ENCODE results near the gene TEKT5.

Gene TEKT5

DNA sequence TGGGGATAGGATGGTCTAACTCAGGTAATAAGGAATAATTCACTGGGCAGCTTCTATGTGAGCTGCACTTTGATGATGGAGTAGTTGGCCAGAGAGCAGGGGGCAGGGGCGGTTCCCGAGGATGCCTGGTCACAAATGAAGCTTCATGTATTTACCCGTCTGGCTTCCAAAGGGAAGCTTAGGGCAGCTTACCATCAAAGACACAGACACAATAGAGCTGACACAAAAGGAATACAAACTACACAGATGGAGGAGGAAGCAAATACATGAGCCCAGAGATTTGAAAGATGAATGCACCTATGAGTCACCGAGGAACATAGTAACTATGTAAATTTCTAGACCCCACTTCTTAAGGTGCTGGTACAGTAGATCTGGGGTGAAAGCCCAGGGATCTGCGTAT is 105.6 kb downstream of the TEKT5 start:
- TF ChIP-seq FOXM1 (IDR thresholded peaks at IDR 0.05; ENCODE audit: borderline replicate concordance, low read depth) (no peak), CREB1 (IDR thresholded peaks at IDR 0.05; ENCODE audit: low read depth) (no peak), TCF12 (IDR thresholded peaks at IDR 0.05; ENCODE audit: low read depth) (no peak), NFIC (IDR thresholded peaks at IDR 0.05) (no peak), ZBTB7A (IDR thresholded peaks at IDR 0.05; ENCODE audit: low read depth) (no peak), CEBPB (IDR thresholded peaks at IDR 0.05) (no peak), TEAD4 (IDR thresholded peaks at IDR 0.05) (no peak), TAF1 (IDR thresholded peaks at IDR 0.05; ENCODE audit: low read depth) (no peak), YY1 (IDR thresholded peaks at IDR 0.05; ENCODE audit: low read depth) (no peak)
- TF ChIP-seq, protein P1, sequence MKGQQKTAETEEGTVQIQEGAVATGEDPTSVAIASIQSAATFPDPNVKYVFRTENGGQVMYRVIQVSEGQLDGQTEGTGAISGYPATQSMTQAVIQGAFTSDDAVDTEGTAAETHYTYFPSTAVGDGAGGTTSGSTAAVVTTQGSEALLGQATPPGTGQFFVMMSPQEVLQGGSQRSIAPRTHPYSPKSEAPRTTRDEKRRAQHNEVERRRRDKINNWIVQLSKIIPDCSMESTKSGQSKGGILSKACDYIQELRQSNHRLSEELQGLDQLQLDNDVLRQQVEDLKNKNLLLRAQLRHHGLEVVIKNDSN (IDR thresholded peaks at IDR 0.05): no peak

DNA sequence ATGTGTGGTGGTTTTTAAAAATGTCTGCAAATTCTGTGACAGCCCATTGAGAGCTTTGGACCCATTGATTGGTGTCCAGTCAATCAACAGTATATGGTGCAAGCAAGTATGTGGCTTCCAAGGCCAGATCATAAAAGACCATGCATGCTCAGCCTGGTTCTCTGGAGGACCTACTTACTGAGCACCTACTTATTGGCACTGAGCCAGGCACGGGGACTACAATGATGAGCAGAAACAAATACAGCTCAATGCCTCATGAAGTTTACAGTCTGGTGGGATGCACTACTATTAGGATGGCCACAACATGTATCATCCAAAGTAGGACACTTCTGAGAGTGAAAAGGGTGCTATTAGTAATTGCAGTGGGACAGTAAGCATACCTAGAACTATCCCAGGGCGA is 107.1 kb downstream of the TEKT5 start:
- TF ChIP-seq, protein P2, sequence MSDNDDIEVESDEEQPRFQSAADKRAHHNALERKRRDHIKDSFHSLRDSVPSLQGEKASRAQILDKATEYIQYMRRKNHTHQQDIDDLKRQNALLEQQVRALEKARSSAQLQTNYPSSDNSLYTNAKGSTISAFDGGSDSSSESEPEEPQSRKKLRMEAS (IDR thresholded peaks at IDR 0.05): no peak
- TF ChIP-seq CREB1 (IDR thresholded peaks at IDR 0.05; ENCODE audit: low read depth) (no peak), RAD21 (IDR thresholded peaks at IDR 0.05; ENCODE audit: low read depth) (no peak), YY1 (IDR thresholded peaks at IDR 0.05; ENCODE audit: low read depth) (no peak), CEBPB (IDR thresholded peaks at IDR 0.05) (no peak), TEAD4 (IDR thresholded peaks at IDR 0.05) (no peak), ZBTB7A (IDR thresholded peaks at IDR 0.05; ENCODE audit: low read depth) (no peak), NFIC (IDR thresholded peaks at IDR 0.05) (peak; percentile 54)

DNA sequence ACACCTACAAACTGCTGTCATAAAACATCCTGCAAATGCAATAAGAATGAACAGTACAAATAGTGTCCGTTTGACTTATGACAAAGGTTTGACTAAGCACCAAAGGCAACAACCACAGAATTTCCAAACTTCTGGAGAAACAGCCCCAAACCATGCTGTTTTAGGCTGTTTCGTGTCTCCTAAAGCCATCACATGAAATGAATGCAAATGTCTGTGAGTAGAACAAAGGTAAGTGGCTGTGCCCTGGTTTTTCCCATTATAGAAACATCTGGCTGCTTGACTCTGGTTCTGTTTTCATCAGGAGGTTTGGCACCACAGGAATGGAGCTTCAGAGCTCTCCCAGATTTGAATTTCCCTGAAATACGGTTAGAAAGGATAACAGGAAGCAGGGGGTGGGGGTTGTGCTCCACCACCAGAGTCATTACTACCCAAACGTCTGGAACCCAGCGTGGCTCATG is 109.7 kb downstream of the TEKT5 start:
- TF ChIP-seq EGR1 (IDR thresholded peaks at IDR 0.05): no peak
- TF ChIP-seq, protein P2 (IDR thresholded peaks at IDR 0.05): no peak

DNA sequence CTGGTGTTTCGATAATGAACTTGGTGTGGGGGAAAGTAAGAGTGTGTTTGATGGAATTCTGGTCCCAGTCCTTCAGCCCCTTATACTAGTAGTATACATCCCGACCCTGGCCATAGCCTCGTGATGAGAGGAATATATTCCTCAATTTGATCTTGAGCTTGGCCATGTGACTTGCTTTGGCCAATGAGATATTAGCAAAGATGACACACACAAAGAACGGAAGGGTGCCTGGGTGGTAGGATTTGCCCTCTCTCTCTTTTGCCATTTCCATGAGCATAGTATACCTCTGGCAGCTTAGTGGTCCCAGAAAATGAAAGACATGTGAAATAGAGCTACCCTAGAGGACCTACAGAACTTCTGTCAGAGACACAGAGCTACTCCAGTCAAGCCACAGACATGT is 111.5 kb downstream of the TEKT5 start:
- TF ChIP-seq TAF1 (IDR thresholded peaks at IDR 0.05; ENCODE audit: low read depth) (no peak), CEBPB (IDR thresholded peaks at IDR 0.05) (no peak), TEAD4 (IDR thresholded peaks at IDR 0.05) (no peak), EP300 (IDR thresholded peaks at IDR 0.05; ENCODE audit: borderline replicate concordance) (no peak), NFIC (IDR thresholded peaks at IDR 0.05) (no peak)
- TF ChIP-seq, protein P1 (IDR thresholded peaks at IDR 0.05): peak; percentile 63
- TF ChIP-seq, protein P3, sequence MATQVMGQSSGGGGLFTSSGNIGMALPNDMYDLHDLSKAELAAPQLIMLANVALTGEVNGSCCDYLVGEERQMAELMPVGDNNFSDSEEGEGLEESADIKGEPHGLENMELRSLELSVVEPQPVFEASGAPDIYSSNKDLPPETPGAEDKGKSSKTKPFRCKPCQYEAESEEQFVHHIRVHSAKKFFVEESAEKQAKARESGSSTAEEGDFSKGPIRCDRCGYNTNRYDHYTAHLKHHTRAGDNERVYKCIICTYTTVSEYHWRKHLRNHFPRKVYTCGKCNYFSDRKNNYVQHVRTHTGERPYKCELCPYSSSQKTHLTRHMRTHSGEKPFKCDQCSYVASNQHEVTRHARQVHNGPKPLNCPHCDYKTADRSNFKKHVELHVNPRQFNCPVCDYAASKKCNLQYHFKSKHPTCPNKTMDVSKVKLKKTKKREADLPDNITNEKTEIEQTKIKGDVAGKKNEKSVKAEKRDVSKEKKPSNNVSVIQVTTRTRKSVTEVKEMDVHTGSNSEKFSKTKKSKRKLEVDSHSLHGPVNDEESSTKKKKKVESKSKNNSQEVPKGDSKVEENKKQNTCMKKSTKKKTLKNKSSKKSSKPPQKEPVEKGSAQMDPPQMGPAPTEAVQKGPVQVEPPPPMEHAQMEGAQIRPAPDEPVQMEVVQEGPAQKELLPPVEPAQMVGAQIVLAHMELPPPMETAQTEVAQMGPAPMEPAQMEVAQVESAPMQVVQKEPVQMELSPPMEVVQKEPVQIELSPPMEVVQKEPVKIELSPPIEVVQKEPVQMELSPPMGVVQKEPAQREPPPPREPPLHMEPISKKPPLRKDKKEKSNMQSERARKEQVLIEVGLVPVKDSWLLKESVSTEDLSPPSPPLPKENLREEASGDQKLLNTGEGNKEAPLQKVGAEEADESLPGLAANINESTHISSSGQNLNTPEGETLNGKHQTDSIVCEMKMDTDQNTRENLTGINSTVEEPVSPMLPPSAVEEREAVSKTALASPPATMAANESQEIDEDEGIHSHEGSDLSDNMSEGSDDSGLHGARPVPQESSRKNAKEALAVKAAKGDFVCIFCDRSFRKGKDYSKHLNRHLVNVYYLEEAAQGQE (IDR thresholded peaks at IDR 0.05; ENCODE audit: low read depth): no peak

DNA sequence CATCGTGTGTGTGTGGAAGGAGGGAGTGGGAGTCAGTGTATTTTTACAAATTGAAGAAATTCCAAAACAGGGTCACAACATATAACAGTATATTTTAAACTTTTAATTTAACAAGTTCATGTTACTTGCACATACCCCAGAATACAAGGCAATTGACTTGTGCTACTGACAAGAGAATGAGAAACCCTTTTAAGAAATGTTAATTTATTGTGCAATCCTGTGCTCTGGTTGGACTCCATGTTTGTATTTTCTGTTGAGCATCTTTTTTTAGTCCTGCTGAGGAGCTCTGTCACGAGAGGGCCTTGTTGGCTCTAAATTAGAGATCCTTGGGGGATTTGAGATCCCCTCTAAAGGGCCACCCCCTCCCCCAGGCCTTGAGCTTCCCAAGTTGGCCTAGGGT is 113.2 kb downstream of the TEKT5 start:
- TF ChIP-seq ZBTB7A (IDR thresholded peaks at IDR 0.05; ENCODE audit: low read depth): no peak
- TF ChIP-seq, protein P3 (IDR thresholded peaks at IDR 0.05; ENCODE audit: low read depth): no peak
- TF ChIP-seq TEAD4 (IDR thresholded peaks at IDR 0.05): no peak
- TF ChIP-seq TCF12 (IDR thresholded peaks at IDR 0.05; ENCODE audit: low read depth): no peak
- TF ChIP-seq CEBPB (IDR thresholded peaks at IDR 0.05): 0 out of 2 replicates have a peak, but pooled peaks have one; percentile 35

DNA sequence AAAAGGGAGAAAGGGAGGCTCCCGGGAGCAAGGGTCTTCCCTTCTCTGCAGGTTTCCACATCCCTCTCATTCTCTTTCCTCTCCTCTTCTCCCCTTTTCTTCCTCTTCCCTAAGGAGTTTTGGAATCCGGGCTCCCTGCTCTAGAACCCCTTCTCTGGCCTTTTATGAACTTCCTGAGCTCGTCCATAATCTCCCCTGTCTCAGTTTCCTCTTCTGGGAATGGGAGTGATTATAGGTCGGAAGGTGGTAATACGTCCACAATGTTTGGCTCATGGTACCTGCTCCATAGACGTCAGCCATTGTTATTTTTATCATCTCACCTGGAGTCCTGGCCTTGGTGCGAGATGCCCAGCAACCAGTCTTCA is 113.9 kb downstream of the TEKT5 start:
- TF ChIP-seq, protein P3 (IDR thresholded peaks at IDR 0.05; ENCODE audit: low read depth): no peak
- TF ChIP-seq TAF1 (IDR thresholded peaks at IDR 0.05; ENCODE audit: low read depth) (no peak), ZBTB7A (IDR thresholded peaks at IDR 0.05; ENCODE audit: low read depth) (no peak), TCF12 (IDR thresholded peaks at IDR 0.05; ENCODE audit: low read depth) (no peak), RAD21 (IDR thresholded peaks at IDR 0.05; ENCODE audit: low read depth) (no peak), FOXM1 (IDR thresholded peaks at IDR 0.05; ENCODE audit: borderline replicate concordance, low read depth) (no peak), NFIC (IDR thresholded peaks at IDR 0.05) (no peak), EGR1 (IDR thresholded peaks at IDR 0.05) (no peak), TEAD4 (IDR thresholded peaks at IDR 0.05) (no peak), EP300 (IDR thresholded peaks at IDR 0.05; ENCODE audit: borderline replicate concordance) (no peak), CREB1 (IDR thresholded peaks at IDR 0.05; ENCODE audit: low read depth) (no peak), YY1 (IDR thresholded peaks at IDR 0.05; ENCODE audit: low read depth) (no peak), CEBPB (IDR thresholded peaks at IDR 0.05) (no peak)
- TF ChIP-seq, protein P1 (IDR thresholded peaks at IDR 0.05): no peak
- TF ChIP-seq, protein P2 (IDR thresholded peaks at IDR 0.05): no peak

All from Ishikawa (cell line).